Esophagus muscularis mucosa (tissue), 4 donors: ENCODE data around the gene HMSD. TPM values are rescaled to one million over a fixed set of nuclear protein-coding genes. Genes with fewer than 3 reads are reported as not detected.
"Not testable (repeated sequence)": the region's sequence is repeated elsewhere in the genome, so short reads cannot be mapped to it uniquely, and the experiment has no call there.

Experiments
- DNase-seq: peaks from one replicate; pipeline ENCODE4 v3.0.0-alpha.2; 2017; ENCODE audit errors: extremely low spot score
- H3K27ac ChIP-seq, 4 donors: fragments of 200-600 bp; sonication (generic); replicated peaks in 1 of 4; 1 replicate in 3 of 4; 2 replicates in 1 of 4; pipeline ENCODE4 v1.5.1; 2016 to 2019; ENCODE audit warnings: mild to moderate bottlenecking in 1 of 4
- H3K27me3 ChIP-seq, 4 donors: fragments of 200-600 bp; sonication (generic); one replicate each; pipeline versions ENCODE4 v1.5.1 to v1.6.0; 2016 to 2019
- H3K36me3 ChIP-seq, 4 donors: fragments of 200-600 bp; sonication (generic); one replicate each; pipeline ENCODE4 v1.5.1; 2016 to 2019
- H3K4me1 ChIP-seq, 4 donors: fragments of 200-600 bp; sonication (generic); one replicate each; pipeline ENCODE4 v1.5.1; 2016 to 2019
- H3K4me3 ChIP-seq, 4 donors: fragments of 200-600 bp; sonication (generic); 1 replicate in 2 of 4; 2 replicates in 2 of 4; pipeline ENCODE4 v1.5.1; 2016 to 2019; ENCODE audit warnings: mild to moderate bottlenecking in 4 of 4, moderate library complexity in 1 of 4
- H3K9me3 ChIP-seq, 4 donors: fragments of 200-600 bp; sonication (generic); 1 replicate in 3 of 4; 2 replicates in 1 of 4; pipeline ENCODE4 v1.5.1; 2016 to 2019
- CTCF ChIP-seq, 3 experiments: fragments of 200-600 bp in 2 of 3; fragments of 450-650 bp in 1 of 3; sonication (generic) in 2 of 3; IDR thresholded peaks; one replicate each; pipeline ENCODE4 v1.5.1; 2017 to 2019; ENCODE audit warnings: antibody characterized with exemption in 3 of 3, mild to moderate bottlenecking in 2 of 3, moderate library complexity in 1 of 3
- EP300 ChIP-seq: sonication (generic); formaldehyde crosslinking; IDR thresholded peaks from one replicate; pipeline ENCODE4 v1.6.1; 2017; ENCODE audit warnings: antibody characterized with exemption
- POLR2A ChIP-seq: fragments of 450-650 bp; IDR thresholded peaks from one replicate; pipeline ENCODE4 v1.6.1; 2017; ENCODE audit warnings: antibody characterized with exemption, moderate library complexity, mild to moderate bottlenecking, low read depth
- POLR2AphosphoS5 ChIP-seq, 2 donors: sonication (generic); formaldehyde crosslinking; IDR thresholded peaks; one replicate each; pipeline ENCODE4 v1.6.1; 2017; ENCODE audit warnings: antibody characterized with exemption in 2 of 2
- WGBS: methylation state at CpG from one replicate; pipeline ENCODE4 v1.1.5; 2018; 5-methylcytosine and 5-hydroxymethylcytosine counted together
- intact Hi-C: fragments of 100-400 bp; cut with DNase I; formaldehyde crosslinking; loops from one replicate; pipeline ENCODE4 v1.15.1; 2023
- total RNA-seq, 4 donors: library from RNA; depleted of rRNA; stranded (reverse); fragments of >200 nt; gene quantifications; one replicate each; pipeline versions ENCODE4 v1.1.0 to v1.2.1, GENCODE V29; 2016

The HMSD gene
- total RNA-seq, 4 donors from 2014 or later: not detected

GRCh38 chr18:63936932-63937393 is 12.1 kb upstream of the HMSD start:
- H3K36me3 ChIP-seq: no peaks in the 10 kb centered on the region
- TF ChIP-seq POLR2A (no peak), POLR2AphosphoS5 (IDR thresholded peaks at IDR 0.05) (no peak), CTCF (IDR thresholded peaks at IDR 0.05) (no peak), EP300 (no peak)
- intact Hi-C loops: loop anchor here (2.0 to 5.0 kb wide), 2 partner anchors 115 to 416 kb away; no protein-coding TSS in a partner anchor

GRCh38 chr18:63940008-63940407 is 9.1 kb upstream of the HMSD start:
- intact Hi-C loops: loop anchor here (10.0 kb wide), 1 partner anchor 55 kb away; no protein-coding TSS in a partner anchor
- Histone ChIP-seq H3K4me3 (no peak overlapping the region), H3K9me3 (no peaks in the 10 kb centered on the region), H3K36me3 (no peaks in the 10 kb centered on the region), H3K27ac (no peak overlapping the region), H3K4me1 (peaks cover 5 to 12% (median 11%) of the 10 kb centered on the region in 4 donors), H3K27me3 (peaks cover 0 to 57% (median 2%) of the 10 kb centered on the region in 4 donors)
- TF ChIP-seq POLR2A (no peak), CTCF (IDR thresholded peaks at IDR 0.05) (no peak), POLR2AphosphoS5 (IDR thresholded peaks at IDR 0.05) (no peak), EP300 (no peak)
- 96% methylated on average over 8 of the region's 8 CpGs for WGBS
- DNase-seq: no peak

More at GRCh38 chr18:63936932-63937393, 12.1 kb upstream of the HMSD start:
- Histone ChIP-seq H3K27me3 (peaks cover 0 to 43% (median 2%) of the 10 kb centered on the region in 4 donors), H3K4me1 (peaks cover 5 to 12% (median 11%) of the 10 kb centered on the region in 4 donors), H3K9me3 (no peaks in the 10 kb centered on the region), H3K27ac (no peak overlapping the region), H3K4me3 (peak overlapping the region; percentile 54 to 60 (median 54))
- no peak for DNase-seq
- 42% methylated on average over 19 of the region's 19 CpGs for WGBS

GRCh38 chr18:63940543-63941050 is 8.5 kb upstream of the HMSD start:
- not testable (repeated sequence) for H3K9me3 ChIP-seq, DNase-seq, H3K4me3 ChIP-seq, H3K27ac ChIP-seq, H3K36me3 ChIP-seq
- Histone ChIP-seq H3K4me1 (peaks cover 5 to 12% (median 11%) of the 10 kb centered on the region in 4 donors), H3K27me3 (peaks cover 0 to 62% (median 2%) of the 10 kb centered on the region in 4 donors)
- 91% methylated on average over 15 of the region's 17 CpGs for WGBS
- intact Hi-C loops: loop anchor here (10.0 kb wide), 1 partner anchor 54 kb away; no protein-coding TSS in a partner anchor

- Histone ChIP-seq H3K36me3 (no peaks in the 10 kb centered on the region), H3K27ac (no peak overlapping the region), H3K9me3 (peaks cover 0 to 2% (median 0%) of the 10 kb centered on the region in 4 donors), H3K4me1 (peaks cover 0 to 10% (median 9%) of the 10 kb centered on the region in 4 donors), H3K27me3 (peaks cover 0 to 54% (median 0%) of the 10 kb centered on the region in 4 donors), H3K4me3 (no peak overlapping the region)
- intact Hi-C loops: loop anchor here (10.0 kb wide), 1 partner anchor 48 kb away; no protein-coding TSS in a partner anchor
- TF ChIP-seq CTCF (IDR thresholded peaks at IDR 0.05) (no peak), EP300 (no peak), POLR2A (no peak), POLR2AphosphoS5 (IDR thresholded peaks at IDR 0.05) (no peak)
- WGBS: 91% methylated on average over 3 of the region's 3 CpGs
- DNase-seq: no peak
Observed at GRCh38 chr18:63947051-63947790, 1.9 kb upstream of the HMSD start.

- no peak for TF ChIP-seq POLR2A
- TF ChIP-seq CTCF (IDR thresholded peaks at IDR 0.05): no peak
- no peak for TF ChIP-seq POLR2AphosphoS5 (IDR thresholded peaks at IDR 0.05)
- no peak for TF ChIP-seq EP300
- no peak overlapping the region for H3K4me3 ChIP-seq
- H3K36me3 ChIP-seq: no peaks in the 10 kb centered on the region
- H3K9me3 ChIP-seq: no peaks in the 10 kb centered on the region
- H3K4me1 ChIP-seq: peaks cover 0 to 10% (median 9%) of the 10 kb centered on the region in 4 donors
- intact Hi-C loops: no loop called here
- no peak for DNase-seq
- peaks cover 0 to 35% (median 3%) of the 10 kb centered on the region in 4 donors for H3K27me3 ChIP-seq
- WGBS: 68% methylated on average over 4 of the region's 4 CpGs
- H3K27ac ChIP-seq: no peak overlapping the region
Observed at GRCh38 chr18:63951302-63951705, 2.2 kb downstream of the HMSD start.
